GM21367 (cell line): Measurements from ENCODE around the gene CTDSPL.
"Not testable (repeated sequence)": the region's sequence is repeated elsewhere in the genome, so short reads cannot be mapped to it uniquely, and the experiment has no call there.

ENCODE experiments used
- ATAC-seq: cut with Tn5 transposase; IDR thresholded peaks from one replicate; pipeline ENCODE4 v1.9.1; 2021; ENCODE audit not compliant: unreplicated experiment

CTDSPL gene

GRCh38 chr3:37985637-37986320 is 124.1 kb downstream of the CTDSPL start:
- ATAC-seq = no peak

- ATAC-seq = no peak
Observed at GRCh38 chr3:37986479-37987314, 125.0 kb downstream of the CTDSPL start.

GRCh38 chr3:37987315-37987697 is 125.6 kb downstream of the CTDSPL start:
- no peak for ATAC-seq

GRCh38 chr3:37987751-37988179 is 126.1 kb downstream of the CTDSPL start:
- ATAC-seq = no peak

GRCh38 chr3:37988376-37988775 is 126.7 kb downstream of the CTDSPL start:
- ATAC-seq = not testable (repeated sequence)

GRCh38 chr3:37988931-37989525 is 127.3 kb downstream of the CTDSPL start:
- ATAC-seq = no peak

- ATAC-seq = no peak
Observed at GRCh38 chr3:37989821-37990480, 128.3 kb downstream of the CTDSPL start.

- no peak for ATAC-seq
Observed at GRCh38 chr3:37990527-37990926, 128.8 kb downstream of the CTDSPL start, which contains the start of gene VILL. TSS of gene VILL (plus strand) at chr3:37990786. CDS start at chr3:37993673, 2,887 bp downstream.

- no peak for ATAC-seq
Observed at GRCh38 chr3:37991109-37991508, 129.4 kb downstream of the CTDSPL start.

GRCh38 chr3:37991823-37992222 is 130.1 kb downstream of the CTDSPL start:
- ATAC-seq = no peak

- ATAC-seq = no peak
Observed at GRCh38 chr3:37992271-37993066, 130.8 kb downstream of the CTDSPL start.

GRCh38 chr3:37993067-37993455 is 131.4 kb downstream of the CTDSPL start:
- no peak for ATAC-seq

- no peak for ATAC-seq
Observed at GRCh38 chr3:37993460-37993819, 131.8 kb downstream of the CTDSPL start.

- peak; percentile 52 for ATAC-seq
Observed at GRCh38 chr3:37993820-37994638, 132.3 kb downstream of the CTDSPL start.

GRCh38 chr3:37994639-37994972 is 132.9 kb downstream of the CTDSPL start:
- no peak for ATAC-seq

- no peak for ATAC-seq
Observed at GRCh38 chr3:37995652-37996641, 134.3 kb downstream of the CTDSPL start.

- ATAC-seq = peak; percentile 53
Observed at GRCh38 chr3:37996785-37997301, 135.2 kb downstream of the CTDSPL start.

GRCh38 chr3:37997342-37997741 is 135.7 kb downstream of the CTDSPL start:
- no peak for ATAC-seq
